Heart left ventricle (tissue), 16 donors: Measurements from ENCODE around the gene PCNX1. TPM values are rescaled to one million over a fixed set of nuclear protein-coding genes. Genes with fewer than 3 reads are reported as not detected.

Experiments
- ATAC-seq, 4 donors: fragments of 200-7000 bp; cut with Tn5 transposase; one replicate each; pipeline ENCODE4 v1.9.1; 2020 to 2022; ENCODE audit warnings: moderate library complexity in 4 of 4, mild to moderate bottlenecking in 3 of 4, moderate number of reproducible peaks in 1 of 4
- DNase-seq, 5 donors: peaks; one replicate each; pipeline ENCODE4 v3.0.0-alpha.2; 2020
- H3K27ac ChIP-seq, 12 donors: fragments of 200-600 bp; sonication (generic) in 4 of 12; one replicate each; pipeline versions ENCODE4 v1.5.0 to v1.8.0; 2016 to 2022; ENCODE audit warnings: mild to moderate bottlenecking in 2 of 12
- H3K27me3 ChIP-seq, 9 donors: fragments of 200-600 bp; sonication (generic) in 2 of 9; one replicate each; pipeline versions ENCODE4 v1.5.1 to v1.8.0; 2016 to 2022; ENCODE audit warnings: mild to moderate bottlenecking in 3 of 9
- H3K36me3 ChIP-seq, 9 donors: fragments of 200-600 bp; sonication (generic) in 2 of 9; one replicate each; pipeline versions ENCODE4 v1.5.0 to v1.8.0; 2018 to 2022; ENCODE audit warnings: mild to moderate bottlenecking in 2 of 9
- H3K4me1 ChIP-seq, 12 donors: fragments of 200-600 bp; sonication (generic) in 4 of 12; one replicate each; pipeline versions ENCODE4 v1.5.0 to v1.8.0; 2016 to 2022; ENCODE audit warnings: mild to moderate bottlenecking in 3 of 12
- H3K4me3 ChIP-seq, 12 donors: fragments of 200-600 bp; sonication (generic) in 4 of 12; one replicate each; pipeline versions ENCODE4 v1.5.0 to v1.8.0; 2017 to 2022; ENCODE audit warnings: mild to moderate bottlenecking in 9 of 12, moderate library complexity in 4 of 12
- H3K9me3 ChIP-seq, 12 donors: fragments of 200-600 bp; sonication (generic) in 4 of 12; one replicate each; pipeline versions ENCODE4 v1.5.0 to v1.8.0; 2016 to 2022; ENCODE audit warnings: mild to moderate bottlenecking in 1 of 12
- CTCF ChIP-seq, 12 donors: fragments of 200-600 bp; sonication (generic) in 4 of 12; IDR thresholded peaks; one replicate each; pipeline versions ENCODE4 v1.5.0 to v1.8.0; 2018 to 2022; ENCODE audit warnings: antibody characterized with exemption in 12 of 12, mild to moderate bottlenecking in 5 of 12
- POLR2A ChIP-seq, 2 donors: fragments of 450-650 bp; IDR thresholded peaks; one replicate each; pipeline ENCODE4 v1.6.1; 2017; ENCODE audit warnings: antibody characterized with exemption in 2 of 2, mild to moderate bottlenecking in 2 of 2, moderate library complexity in 2 of 2
- WGBS, 4 donors: extraction: QIAGEN DNeasy Blood & Tissue Kit in 2 of 4; methylation state at CpG; one replicate each; pipeline versions ENCODE4 v1.1.5 to v1.1.7; 2013 to 2018; 5-methylcytosine and 5-hydroxymethylcytosine counted together
- intact Hi-C, 10 donors: fragments of 100-400 bp; cut with DNase I; formaldehyde crosslinking; loops; one replicate each; pipeline versions ENCODE4 v1.11.1 to v1.14.2; 2022
- polyA plus RNA-seq, 2 donors: library from polyadenylated mRNA; stranded (reverse); fragments of 200-250 nt; gene quantifications; one replicate each; pipeline ENCODE4 v1.2.3, GENCODE V29; 2013
- total RNA-seq, 9 donors: library from RNA; depleted of rRNA in 2 of 9; stranded (reverse); fragments of >200 nt in 2 of 9; fragmentation: NEBNext Ultra II Directional in 3 of 9; extraction: Animal tissue kit (Norgen Biotek cat#: 25700) in 3 of 9; gene quantifications; one replicate each; pipeline versions ENCODE4 v1.1.0 to v1.2.4, GENCODE V29; 2016 to 2023
- donor health status: ischemic (EF 13 %, LVEDD 7.1; RV severe dilation, severe dysfunction).
- donor health status: healthy with polysubstance abuse.
- donor health status: DM: no; HTN: yes; CAD: no.
- donor health status: DM: no; HTN: no; CAD: no.
- donor health status: ischemic (EF 25% LVEDD 6.9; RV normal size, moderate dysfunction).
- donor health status: ischemic (EF 25% LVEDD 5.7; RV mildly dilated, moderate dysfunction).
- donor health status: healthy.
- donor health status: DM: yes; HTN: yes; CAD: no.
- donor health status: ischemic (EF 35%, LVEDD 5.7; RV mildly dilated, moderate dysfunction).
- donor health status: nonischemic (EF 11% LVEDD 7.7; RV severe dilation, severe dysfunction).
- donor health status: DM: yes; HTN: yes; CAD: no.
- donor health status: PGD.
- donor health status: ischemic (EF 29% LVEDD 5.4; RV normal size, mild dysfunction).
- donor health status: nonischemic (EF 23%, LVEDD 6.1; RV moderate dilation, normal function).

PCNX1 gene
- total and polyA plus RNA-seq, 11 donors: 6.1 to 64.7 (median 52.7) TPM

GRCh38 chr14:70905301-70905700 is 2.0 kb upstream of the PCNX1 start:
- peak in 2 of 4 donors; percentile 30 to 36 for ATAC-seq
- peak overlapping the region in 7 of 12 donors; percentile 1 to 80 (median 4) for H3K4me3 ChIP-seq

GRCh38 chr14:70906793-70907175 is 475 bp upstream of the PCNX1 start:
- intact Hi-C loops: loop anchor here (2.0 to 5.0 kb wide), 8 partner anchors 48 to 89 kb away; no protein-coding TSS in a partner anchor
- peaks cover 0 to 60% (median 46%) of the 10 kb centered on the region in 12 donors for H3K4me1 ChIP-seq
- no peaks in the 10 kb centered on the region for H3K27me3 ChIP-seq
- no peak for DNase-seq
- H3K36me3 ChIP-seq: no peaks in the 10 kb centered on the region
- peak overlapping the region; percentile 6 to 99 (median 92) for H3K4me3 ChIP-seq
- no peaks in the 10 kb centered on the region for H3K9me3 ChIP-seq
- WGBS, 4 donors: 22 to 29% (median 24%) methylated on average over 9 of the region's 9 CpGs
- no peak for ATAC-seq
- H3K27ac ChIP-seq: peak overlapping the region; percentile 80 to 98 (median 94)
- TF ChIP-seq CTCF (IDR thresholded peaks at IDR 0.05) (no peak), POLR2A (IDR thresholded peaks at IDR 0.05) (no peak)

More at GRCh38 chr14:70905301-70905700, 2.0 kb upstream of the PCNX1 start:
- Histone ChIP-seq H3K4me1 (peaks cover 0 to 56% (median 38%) of the 10 kb centered on the region in 12 donors), H3K36me3 (no peaks in the 10 kb centered on the region), H3K9me3 (no peaks in the 10 kb centered on the region), H3K27me3 (no peaks in the 10 kb centered on the region), H3K27ac (peak overlapping the region; percentile 62 to 98 (median 90))
- intact Hi-C loops: loop anchor here (2.0 to 5.0 kb wide), 5 partner anchors 52 to 88 kb away; no protein-coding TSS in a partner anchor
- peak; percentile 68 to 79 (median 79) for DNase-seq
- no peak for TF ChIP-seq CTCF (IDR thresholded peaks at IDR 0.05)
- TF ChIP-seq POLR2A (IDR thresholded peaks at IDR 0.05): no peak
- WGBS, 4 donors: 32 to 56% (median 46%) methylated on average over 9 of the region's 9 CpGs

- 0 to 2% (median 1%) methylated on average over 20 to 87 of the region's 87 CpGs for WGBS, 4 donors
- Histone ChIP-seq H3K27me3 (no peaks in the 10 kb centered on the region), H3K4me1 (peaks cover 0 to 72% (median 57%) of the 10 kb centered on the region in 12 donors), H3K4me3 (peak overlapping the region; percentile 78 to 99 (median 94)), H3K36me3 (no peaks in the 10 kb centered on the region), H3K9me3 (no peaks in the 10 kb centered on the region), H3K27ac (peak overlapping the region; percentile 80 to 98 (median 94))
- TF ChIP-seq POLR2A (IDR thresholded peaks at IDR 0.05) (no peak), CTCF (IDR thresholded peaks at IDR 0.05) (peak in 2 of 12 donors; percentile 3 to 7)
- DNase-seq (peak; percentile 61 to 80 (median 75)), ATAC-seq (peak; percentile 58 to 71 (median 69))
- intact Hi-C loops: loop anchor here (2.0 to 5.0 kb wide), 8 partner anchors 47 to 91 kb away; no protein-coding TSS in a partner anchor
Measured at GRCh38 chr14:70907996-70908934, 1.0 kb downstream of the PCNX1 start.
